ENCODE data around the gene KCND1. TPM values are rescaled to one million over a fixed set of nuclear protein-coding genes. Genes with fewer than 3 reads are reported as not detected.

KCND1 gene
- total RNA-seq, 3 donors from 2014 or later (not counting 1 experiment from before 2014, with no cell fraction given), result 2.7 to 3.6 (median 3.0) TPM

- DNase-seq, result peak in 1 of 2 donors; percentile 55
- no peak for TF ChIP-seq CTCF (IDR thresholded peaks at IDR 0.05)
- ATAC-seq, result no peak
- H3K4me3 Mint-ChIP-seq, result peak overlapping the region; percentile 96
- Histone ChIP-seq H3K4me1 (ENCODE audit: control insufficient read depth, insufficient read depth, low read length) (peaks cover 36% of the 10 kb centered on the region), H3K36me3 (ENCODE audit: control insufficient read depth, insufficient read depth, low read length) (peaks cover 20% of the 10 kb centered on the region), H3K4me3 (ENCODE audit: low read length) (peak overlapping the region; percentile 57), H3K27me3 (ENCODE audit: control insufficient read depth, insufficient read depth, low read length) (no peaks in the 10 kb centered on the region), H3K9me3 (ENCODE audit: control insufficient read depth, insufficient read depth, low read length) (no peaks in the 10 kb centered on the region), H3K27ac (ENCODE audit: low read length) (peak overlapping the region; percentile 98)
- peaks cover 0 to 7% of the 10 kb centered on the region in 2 donors for H3K27me3 Mint-ChIP-seq (ENCODE audit: low read depth in 2 of 2)
- peak overlapping the region; percentile 100 for H3K27ac Mint-ChIP-seq
- peaks cover 18 to 41% of the 10 kb centered on the region in 2 donors for H3K4me1 Mint-ChIP-seq
- intact Hi-C loops (cut with micrococcal nuclease), result loop anchor here (1.0 to 5.0 kb wide), 6 partner anchors 39 to 1301 kb away; partner anchors contain the start of genes GRIPAP1, HDAC6, PIM2 and PQBP1
- WGBS (ENCODE audit: insufficient coverage), result 0% methylated on average over 21 of the region's 21 CpGs
- H3K9me3 Mint-ChIP-seq, result no peaks in the 10 kb centered on the region
- no peaks in the 10 kb centered on the region for H3K36me3 Mint-ChIP-seq
These were observed 13.0 kb downstream of the KCND1 start for GRCh38 chrX:48958635-48959094.

- H3K36me3 ChIP-seq (ENCODE audit: control insufficient read depth, insufficient read depth, low read length), result peaks cover 22% of the 10 kb centered on the region
- 0% methylated on average over 56 of the region's 66 CpGs for WGBS (ENCODE audit: insufficient coverage)
- no peaks in the 10 kb centered on the region for H3K9me3 ChIP-seq (ENCODE audit: control insufficient read depth, insufficient read depth, low read length)
- Mint-ChIP-seq H3K27ac (peak overlapping the region; percentile 100), H3K36me3 (no peaks in the 10 kb centered on the region), H3K9me3 (no peaks in the 10 kb centered on the region), H3K27me3 (ENCODE audit: low read depth in 2 of 2) (peaks cover 0 to 7% of the 10 kb centered on the region in 2 donors), H3K4me1 (peaks cover 24 to 45% of the 10 kb centered on the region in 2 donors), H3K4me3 (peak overlapping the region; percentile 96)
- H3K4me3 ChIP-seq (ENCODE audit: low read length), result peak overlapping the region; percentile 57
- no peaks in the 10 kb centered on the region for H3K27me3 ChIP-seq (ENCODE audit: control insufficient read depth, insufficient read depth, low read length)
- no peak for TF ChIP-seq CTCF (IDR thresholded peaks at IDR 0.05)
- peak; percentile 75 to 88 (median 79) for ATAC-seq
- DNase-seq, result peak; percentile 88 to 97
- peak overlapping the region; percentile 98 for H3K27ac ChIP-seq (ENCODE audit: low read length)
- peaks cover 42% of the 10 kb centered on the region for H3K4me1 ChIP-seq (ENCODE audit: control insufficient read depth, insufficient read depth, low read length)
- intact Hi-C loops (cut with micrococcal nuclease), result loop anchor here (1.0 to 5.0 kb wide), 7 partner anchors 21 to 1301 kb away; partner anchors contain the start of genes GRIPAP1, HDAC6, PIM2 and PQBP1
These were observed 13.6 kb downstream of the KCND1 start for GRCh38 chrX:48957827-48958634.

- H3K4me1 ChIP-seq (ENCODE audit: control insufficient read depth, insufficient read depth, low read length), result peaks cover 48% of the 10 kb centered on the region
- intact Hi-C loops (cut with micrococcal nuclease), result loop anchor here (2.0 to 5.0 kb wide), 4 partner anchors 21 to 1300 kb away; partner anchors contain the start of genes HDAC6, PQBP1, TIMM17B and UXT
- H3K27ac ChIP-seq (ENCODE audit: low read length), result peak within 1 kb of the TSS; percentile 98
- DNase-seq (peak; percentile 70 to 84), ATAC-seq (peak; percentile 36 to 61 (median 47))
- no peaks in the 10 kb centered on the region for H3K36me3 Mint-ChIP-seq
- peak within 1 kb of the TSS; percentile 59 for H3K4me3 ChIP-seq (ENCODE audit: low read length)
- peak within 1 kb of the TSS; percentile 100 for H3K27ac Mint-ChIP-seq
- H3K27me3 ChIP-seq (ENCODE audit: control insufficient read depth, insufficient read depth, low read length), result no peaks in the 10 kb centered on the region
- H3K36me3 ChIP-seq (ENCODE audit: control insufficient read depth, insufficient read depth, low read length), result peaks cover 22% of the 10 kb centered on the region
- peaks cover 0 to 7% of the 10 kb centered on the region in 2 donors for H3K27me3 Mint-ChIP-seq (ENCODE audit: low read depth in 2 of 2)
- no peaks in the 10 kb centered on the region for H3K9me3 Mint-ChIP-seq
- peaks cover 30 to 51% of the 10 kb centered on the region in 2 donors for H3K4me1 Mint-ChIP-seq
- peak within 1 kb of the TSS; percentile 96 for H3K4me3 Mint-ChIP-seq
- no peak for TF ChIP-seq CTCF (IDR thresholded peaks at IDR 0.05)
- WGBS (ENCODE audit: insufficient coverage), result under 1% methylated on average over 53 of the region's 53 CpGs
- H3K9me3 ChIP-seq (ENCODE audit: control insufficient read depth, insufficient read depth, low read length), result no peaks in the 10 kb centered on the region
These were observed 14.2 kb downstream of the KCND1 start, which contains the start of gene OTUD5 for GRCh38 chrX:48957477-48957826. Gene OTUD5 (minus strand): TSS chrX:48957607. CDS start chrX:48957570, 37 bp downstream.

Data from natural killer cell (primary cell).